T-helper 9 cell (primary cell): ENCODE results near the gene MUC4.
"Not testable (repeated sequence)": the region's sequence is repeated elsewhere in the genome, so short reads cannot be mapped to it uniquely, and the experiment has no call there.

Experiments used
- DNase-seq: peaks from one replicate; pipeline ENCODE4 v3.0.0-alpha.2; 2020

MUC4 gene

GRCh38 chr3:195810455-195810845, 1.3 kb downstream of the MUC4 start:
- DNase-seq = no peak

GRCh38 chr3:195809796-195810454, 1.8 kb downstream of the MUC4 start:
- no peak for DNase-seq

GRCh38 chr3:195809291-195809785, 2.4 kb downstream of the MUC4 start:
- no peak for DNase-seq

GRCh38 chr3:195808741-195809290, 2.9 kb downstream of the MUC4 start:
- no peak for DNase-seq

- DNase-seq = no peak
Measured at GRCh38 chr3:195807681-195808121, 4.0 kb downstream of the MUC4 start.

GRCh38 chr3:195806916-195807231, 4.9 kb downstream of the MUC4 start:
- DNase-seq = no peak

GRCh38 chr3:195806211-195806915, 5.4 kb downstream of the MUC4 start:
- no peak for DNase-seq

GRCh38 chr3:195805588-195805987, 6.1 kb downstream of the MUC4 start:
- DNase-seq = not testable (repeated sequence)

GRCh38 chr3:195805181-195805580, 6.5 kb downstream of the MUC4 start:
- DNase-seq = no peak

GRCh38 chr3:195803289-195803908, 8.3 kb downstream of the MUC4 start:
- no peak for DNase-seq

- DNase-seq = no peak
Measured at GRCh38 chr3:195802795-195803194, 8.9 kb downstream of the MUC4 start.

- DNase-seq = no peak
Measured at GRCh38 chr3:195802261-195802701, 9.4 kb downstream of the MUC4 start.

- DNase-seq = no peak
Measured at GRCh38 chr3:195801251-195802183, 10.2 kb downstream of the MUC4 start.

- no peak for DNase-seq
Measured at GRCh38 chr3:195800240-195800639, 11.5 kb downstream of the MUC4 start.

GRCh38 chr3:195796795-195797194, 14.9 kb downstream of the MUC4 start:
- DNase-seq = no peak

- no peak for DNase-seq
Measured at GRCh38 chr3:195794708-195795107, 17.0 kb downstream of the MUC4 start.

GRCh38 chr3:195792621-195793020, 19.1 kb downstream of the MUC4 start:
- not testable (repeated sequence) for DNase-seq

- no peak for DNase-seq
Measured at GRCh38 chr3:195790901-195791300, 20.8 kb downstream of the MUC4 start.

- DNase-seq = no peak
Measured at GRCh38 chr3:195788711-195789581, 22.8 kb downstream of the MUC4 start.

GRCh38 chr3:195785781-195786405, 25.8 kb downstream of the MUC4 start:
- not testable (repeated sequence) for DNase-seq

- DNase-seq = not testable (repeated sequence)
Measured at GRCh38 chr3:195784031-195784430, 27.7 kb downstream of the MUC4 start.
